SK-N-SH (cell line): ENCODE data around the gene TTC7B. TPM values are rescaled to one million over a fixed set of nuclear protein-coding genes. Genes with fewer than 3 reads are reported as not detected.

ENCODE experiments used
- CTCF ChIA-PET: fragments of 300-600, 350-600 bp; formaldehyde crosslinking; extraction: SDS; loops from one replicate; lab custom pipeline; 2021; lab: Yijun Ruan, JAX
- POLR2A ChIA-PET: fragments of 350-600 bp; sonication (Branson Sonifier 250); formaldehyde crosslinking; extraction: SDS; loops from one replicate; lab custom pipeline; 2020; ENCODE audit warnings: antibody characterized with exemption, inconsistent platforms; lab: Yijun Ruan, JAX
- DNase-seq: peaks from one replicate; pipeline ENCODE4 v3.0.0; 2012
- H2AFZ ChIP-seq: fragments of 200-600 bp; sonication (generic); 2 replicates; pipeline ENCODE4 v1.8.1; 2016; ENCODE audit warnings: antibody characterized with exemption, mild to moderate bottlenecking, low read depth
- H3F3A ChIP-seq: fragments of 200-600 bp; sonication (generic); replicated peaks from 2 replicates; pipeline ENCODE3; 2016; ENCODE audit warnings: antibody characterized with exemption, mild to moderate bottlenecking; ENCODE audit not compliant: insufficient read depth
- H3K27ac ChIP-seq, 2 experiments: fragments of 200-500 bp in 1 of 2; fragments of 200-600 bp in 1 of 2; sonication (Bioruptor generic) in 1 of 2; sonication (generic), shearing (Covaris generic) in 1 of 2; 2 replicates each; pipeline versions ENCODE4 v1.5.1 to v1.6.1; 2014 to 2016; ENCODE audit warnings: low read depth in 2 of 2, inconsistent platforms in 1 of 2, low read length in 1 of 2, mild to moderate bottlenecking in 1 of 2, mixed read lengths in 1 of 2
- H3K27me3 ChIP-seq: fragments of 200-600 bp; sonication (generic), shearing (Covaris generic); 2 replicates; pipeline ENCODE4 v1.6.1; 2016; ENCODE audit warnings: mixed run types; ENCODE audit not compliant: insufficient read depth
- H3K36me3 ChIP-seq, 2 experiments: fragments of 200-500 bp in 1 of 2; fragments of 200-600 bp in 1 of 2; sonication (Bioruptor generic) in 1 of 2; sonication (generic) in 1 of 2; replicated peaks in 1 of 2; 2 replicates each; pipeline versions ENCODE3 to v1.5.1; 2014 to 2016; ENCODE audit warnings: low read length in 1 of 2, mild to moderate bottlenecking in 1 of 2; ENCODE audit not compliant: insufficient read depth in 2 of 2, control insufficient read depth in 1 of 2
- H3K4me1 ChIP-seq, 2 experiments: fragments of 200-500 bp in 1 of 2; fragments of 200-600 bp in 1 of 2; sonication (Bioruptor generic) in 1 of 2; sonication (generic), shearing (Covaris generic) in 1 of 2; 2 replicates each; pipeline versions ENCODE4 v1.5.1 to v1.6.1; 2014 to 2016; ENCODE audit warnings: low read depth in 1 of 2, low read length in 1 of 2, mixed run types in 1 of 2; ENCODE audit not compliant: insufficient read depth in 2 of 2, control insufficient read depth in 1 of 2
- H3K4me2 ChIP-seq: fragments of 200-600 bp; sonication (generic), shearing (Covaris generic); 2 replicates; pipeline ENCODE4 v1.6.1; 2017; ENCODE audit warnings: mixed run types
- H3K4me3 ChIP-seq, 2 experiments: fragments of 200-500 bp in 1 of 2; fragments of 200-600 bp in 1 of 2; sonication (Bioruptor generic) in 1 of 2; sonication (generic), shearing (Covaris generic) in 1 of 2; 2 replicates each; pipeline versions ENCODE4 v1.5.1 to v1.8.1; 2014 to 2016; ENCODE audit warnings: low read depth in 2 of 2, inconsistent platforms in 1 of 2, low read length in 1 of 2, mild to moderate bottlenecking in 1 of 2, mixed read lengths in 1 of 2, moderate library complexity in 1 of 2
- H3K79me2 ChIP-seq: fragments of 200-600 bp; sonication (generic); 2 replicates; pipeline ENCODE4 v1.8.1; 2017; ENCODE audit warnings: mild to moderate bottlenecking; ENCODE audit not compliant: insufficient read depth
- H3K9ac ChIP-seq: fragments of 200-600 bp; sonication (generic); 2 replicates; pipeline ENCODE4 v1.6.1; 2017; ENCODE audit warnings: mixed run types
- H3K9me2 ChIP-seq: fragments of 200-600 bp; sonication (generic); 2 replicates; pipeline ENCODE4 v1.6.1; 2017; ENCODE audit warnings: mixed run types
- H3K9me3 ChIP-seq: fragments of 200-600 bp; sonication (generic); 2 replicates; pipeline ENCODE4 v1.6.1; 2017; ENCODE audit warnings: mixed run types, mild to moderate bottlenecking, moderate library complexity
- H4K20me1 ChIP-seq: fragments of 200-600 bp; sonication (generic); 2 replicates; pipeline ENCODE4 v1.6.1; 2017; ENCODE audit warnings: mild to moderate bottlenecking, mixed run types; ENCODE audit not compliant: insufficient read depth
- CTCF ChIP-seq: fragments of 200-600 bp; sonication (generic); IDR thresholded peaks from 2 replicates; pipeline ENCODE4 v1.6.1; 2017; ENCODE audit warnings: antibody characterized with exemption, mild to moderate bottlenecking, moderate library complexity
- ELF1 ChIP-seq: IDR thresholded peaks from 2 replicates; pipeline ENCODE4 v1.4.0; 2012
- FOSL2 ChIP-seq: IDR thresholded peaks from 2 replicates; pipeline ENCODE4 v1.4.0; 2012; ENCODE audit warnings: low read depth, mild to moderate bottlenecking, moderate library complexity, borderline replicate concordance
- GABPA ChIP-seq: IDR thresholded peaks from 2 replicates; pipeline ENCODE4 v1.4.0; 2012; ENCODE audit warnings: low read depth, mild to moderate bottlenecking
- JUND ChIP-seq: IDR thresholded peaks from 2 replicates; pipeline ENCODE4 v1.4.0; 2012
- MEF2A ChIP-seq: IDR thresholded peaks from 2 replicates; pipeline ENCODE4 v1.4.0; 2012; ENCODE audit warnings: low read depth, borderline replicate concordance
- MXI1 ChIP-seq: IDR thresholded peaks from 2 replicates; pipeline ENCODE4 v1.6.1; 2012; ENCODE audit warnings: mild to moderate bottlenecking, low read depth, low read length, improper control_type of control experiment
- NRF1 ChIP-seq: IDR thresholded peaks from 2 replicates; pipeline ENCODE4 v1.6.1; 2012; ENCODE audit warnings: low read depth, mild to moderate bottlenecking, low read length
- POLR2AphosphoS5 ChIP-seq: IDR thresholded peaks from 2 replicates; pipeline ENCODE4 v1.6.1; 2012; ENCODE audit warnings: low read depth, low read length
- RCOR1 ChIP-seq: fragments of 150-350 bp; IDR thresholded peaks from 2 replicates; pipeline ENCODE4 v1.6.1; 2017; ENCODE audit warnings: antibody characterized with exemption, low read length
- RFX5 ChIP-seq: IDR thresholded peaks from 2 replicates; pipeline ENCODE4 v1.6.1; 2012; ENCODE audit warnings: mild to moderate bottlenecking, improper control_type of control experiment, low read length
- RXRA ChIP-seq: IDR thresholded peaks from 2 replicates; pipeline ENCODE4 v1.4.0; 2012; ENCODE audit warnings: low read depth, mild to moderate bottlenecking, borderline replicate concordance
- SMC3 ChIP-seq: IDR thresholded peaks from 2 replicates; pipeline ENCODE4 v1.6.1; 2012; ENCODE audit warnings: low read depth, low read length, improper control_type of control experiment
- TAF1 ChIP-seq: IDR thresholded peaks from 2 replicates; pipeline ENCODE4 v1.6.1; 2012; ENCODE audit warnings: low read depth, mild to moderate bottlenecking, low read length, moderate library complexity, borderline replicate concordance
- TEAD4 ChIP-seq: IDR thresholded peaks from 2 replicates; pipeline ENCODE4 v1.4.0; 2012; ENCODE audit warnings: mild to moderate bottlenecking, borderline replicate concordance; ENCODE audit not compliant: insufficient read depth
- WGBS: methylation state at CpG from one replicate; pipeline ENCODE4 v1.1.6; 2017; ENCODE audit warnings: low lambda C conversion rate; 5-methylcytosine and 5-hydroxymethylcytosine counted together
- polyA plus RNA-seq, 3 experiments: library from polyadenylated mRNA; depleted of rRNA; stranded (reverse); fragments of >200 nt; gene quantifications; 2 replicates each; pipeline ENCODE4 v1.2.3, GENCODE V29; 2012
- TF ChIP-seq, protein P1 (sequence below): IDR thresholded peaks from 2 replicates; pipeline ENCODE4; 2012
- TF ChIP-seq, protein P2 (sequence below): IDR thresholded peaks from 2 replicates; pipeline ENCODE4 v1.6.1; 2012; ENCODE audit warnings: mild to moderate bottlenecking, low read depth, low read length, moderate library complexity
- TF ChIP-seq, protein P3 (sequence below): fragments of 150-350 bp; IDR thresholded peaks from 2 replicates; pipeline ENCODE4 v1.6.1; 2016; ENCODE audit warnings: mild to moderate bottlenecking, low read depth, low read length
- TF ChIP-seq, protein P4 (sequence below): IDR thresholded peaks from 2 replicates; pipeline ENCODE4 v1.4.0; 2012; ENCODE audit warnings: low read depth

TTC7B gene
- polyA plus RNA-seq, 1 of the 3 experiments (the other 2 are of a cell fraction): 43.1 TPM

GRCh38 chr14:90803249-90803648 lies 13.0 kb downstream of the TTC7B start:
- POLR2A ChIA-PET: no interaction called here

DNA sequence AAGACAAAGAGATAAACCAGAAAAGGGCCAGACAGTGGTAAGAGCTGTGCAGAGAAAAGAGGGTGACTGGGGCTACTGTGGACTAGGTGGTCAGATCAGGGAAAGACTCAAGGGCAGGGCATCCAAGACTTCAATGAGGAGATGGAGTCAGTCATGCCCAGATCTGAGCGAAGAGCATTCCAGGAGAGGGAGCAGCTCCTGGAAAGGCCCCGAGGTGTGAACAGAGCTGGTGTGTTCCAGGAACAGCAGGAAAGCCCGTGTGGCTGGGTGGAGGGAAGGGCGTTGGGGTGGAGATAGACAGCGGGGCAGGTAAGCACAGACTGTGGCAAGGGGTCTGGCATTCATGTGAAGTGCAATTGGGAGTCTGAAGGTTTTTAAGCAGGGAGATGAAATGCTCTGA lies 16.8 kb downstream of the TTC7B start:
- Histone ChIP-seq H3K9ac (no peak overlapping the region), H3K4me1 (peaks cover 15 to 29% of the 10 kb centered on the region in 2 experiments), H3K27ac (no peak overlapping the region), H3K9me2 (no peaks in the 10 kb centered on the region), H3K4me3 (no peak overlapping the region), H3K4me2 (no peak overlapping the region), H3K27me3 (no peaks in the 10 kb centered on the region), H3F3A (peaks cover 14% of the 10 kb centered on the region), H4K20me1 (no peaks in the 10 kb centered on the region), H3K36me3 (no peaks in the 10 kb centered on the region), H3K9me3 (no peaks in the 10 kb centered on the region), H3K79me2 (peaks cover 57% of the 10 kb centered on the region; the same call in 1 of the 2 replicates), H2AFZ (no peak overlapping the region)
- ChIA-PET POLR2A (no interaction called here), CTCF (interaction anchor here (1.1 to 1.2 kb wide), 2 partner anchors 17 to 41 kb away, joined by 4 read pairs; partner anchors contain the start of gene TTC7B)
- TF ChIP-seq MEF2A: no peak
- no peak for TF ChIP-seq RCOR1
- no peak for TF ChIP-seq RFX5
- no peak for TF ChIP-seq JUND
- no peak for TF ChIP-seq POLR2AphosphoS5
- TF ChIP-seq RXRA: no peak
- TF ChIP-seq TEAD4: no peak
- TF ChIP-seq, protein P1, sequence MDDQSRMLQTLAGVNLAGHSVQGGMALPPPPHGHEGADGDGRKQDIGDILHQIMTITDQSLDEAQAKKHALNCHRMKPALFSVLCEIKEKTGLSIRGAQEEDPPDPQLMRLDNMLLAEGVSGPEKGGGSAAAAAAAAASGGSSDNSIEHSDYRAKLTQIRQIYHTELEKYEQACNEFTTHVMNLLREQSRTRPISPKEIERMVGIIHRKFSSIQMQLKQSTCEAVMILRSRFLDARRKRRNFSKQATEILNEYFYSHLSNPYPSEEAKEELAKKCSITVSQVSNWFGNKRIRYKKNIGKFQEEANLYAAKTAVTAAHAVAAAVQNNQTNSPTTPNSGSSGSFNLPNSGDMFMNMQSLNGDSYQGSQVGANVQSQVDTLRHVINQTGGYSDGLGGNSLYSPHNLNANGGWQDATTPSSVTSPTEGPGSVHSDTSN: no peak
- TF ChIP-seq, protein P2, sequence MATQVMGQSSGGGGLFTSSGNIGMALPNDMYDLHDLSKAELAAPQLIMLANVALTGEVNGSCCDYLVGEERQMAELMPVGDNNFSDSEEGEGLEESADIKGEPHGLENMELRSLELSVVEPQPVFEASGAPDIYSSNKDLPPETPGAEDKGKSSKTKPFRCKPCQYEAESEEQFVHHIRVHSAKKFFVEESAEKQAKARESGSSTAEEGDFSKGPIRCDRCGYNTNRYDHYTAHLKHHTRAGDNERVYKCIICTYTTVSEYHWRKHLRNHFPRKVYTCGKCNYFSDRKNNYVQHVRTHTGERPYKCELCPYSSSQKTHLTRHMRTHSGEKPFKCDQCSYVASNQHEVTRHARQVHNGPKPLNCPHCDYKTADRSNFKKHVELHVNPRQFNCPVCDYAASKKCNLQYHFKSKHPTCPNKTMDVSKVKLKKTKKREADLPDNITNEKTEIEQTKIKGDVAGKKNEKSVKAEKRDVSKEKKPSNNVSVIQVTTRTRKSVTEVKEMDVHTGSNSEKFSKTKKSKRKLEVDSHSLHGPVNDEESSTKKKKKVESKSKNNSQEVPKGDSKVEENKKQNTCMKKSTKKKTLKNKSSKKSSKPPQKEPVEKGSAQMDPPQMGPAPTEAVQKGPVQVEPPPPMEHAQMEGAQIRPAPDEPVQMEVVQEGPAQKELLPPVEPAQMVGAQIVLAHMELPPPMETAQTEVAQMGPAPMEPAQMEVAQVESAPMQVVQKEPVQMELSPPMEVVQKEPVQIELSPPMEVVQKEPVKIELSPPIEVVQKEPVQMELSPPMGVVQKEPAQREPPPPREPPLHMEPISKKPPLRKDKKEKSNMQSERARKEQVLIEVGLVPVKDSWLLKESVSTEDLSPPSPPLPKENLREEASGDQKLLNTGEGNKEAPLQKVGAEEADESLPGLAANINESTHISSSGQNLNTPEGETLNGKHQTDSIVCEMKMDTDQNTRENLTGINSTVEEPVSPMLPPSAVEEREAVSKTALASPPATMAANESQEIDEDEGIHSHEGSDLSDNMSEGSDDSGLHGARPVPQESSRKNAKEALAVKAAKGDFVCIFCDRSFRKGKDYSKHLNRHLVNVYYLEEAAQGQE: no peak
- TF ChIP-seq NRF1: no peak
- DNase-seq: no peak
- WGBS: 89% methylated on average over 5 of the region's 5 CpGs

More at GRCh38 chr14:90803249-90803648, 13.0 kb downstream of the TTC7B start:
- Histone ChIP-seq H4K20me1 (no peaks in the 10 kb centered on the region), H3K27me3 (no peaks in the 10 kb centered on the region), H3K9me2 (no peaks in the 10 kb centered on the region), H3K9ac (no peak overlapping the region; the same call in 1 of the 2 replicates), H3K79me2 (peaks cover 71% of the 10 kb centered on the region), H3F3A (no peaks in the 10 kb centered on the region), H3K27ac (peak overlapping the region; percentile 54 to 64), H3K36me3 (no peaks in the 10 kb centered on the region), H3K4me2 (peak overlapping the region; percentile 13; the same call in 1 of the 2 replicates), H3K9me3 (no peaks in the 10 kb centered on the region), H3K4me1 (peaks cover 0 to 19% of the 10 kb centered on the region in 2 experiments; a peak in 2 of 4 replicates), H3K4me3 (no peak overlapping the region), H2AFZ (peak overlapping the region; percentile 40; the same call in 1 of the 2 replicates)
- WGBS: 100% methylated on average over 2 of the region's 2 CpGs
- no peak for DNase-seq
- CTCF ChIA-PET: no interaction called here
- no peak for TF ChIP-seq FOSL2
- TF ChIP-seq ELF1: no peak
- TF ChIP-seq NRF1: no peak
- TF ChIP-seq TAF1: no peak
- TF ChIP-seq, protein P3, sequence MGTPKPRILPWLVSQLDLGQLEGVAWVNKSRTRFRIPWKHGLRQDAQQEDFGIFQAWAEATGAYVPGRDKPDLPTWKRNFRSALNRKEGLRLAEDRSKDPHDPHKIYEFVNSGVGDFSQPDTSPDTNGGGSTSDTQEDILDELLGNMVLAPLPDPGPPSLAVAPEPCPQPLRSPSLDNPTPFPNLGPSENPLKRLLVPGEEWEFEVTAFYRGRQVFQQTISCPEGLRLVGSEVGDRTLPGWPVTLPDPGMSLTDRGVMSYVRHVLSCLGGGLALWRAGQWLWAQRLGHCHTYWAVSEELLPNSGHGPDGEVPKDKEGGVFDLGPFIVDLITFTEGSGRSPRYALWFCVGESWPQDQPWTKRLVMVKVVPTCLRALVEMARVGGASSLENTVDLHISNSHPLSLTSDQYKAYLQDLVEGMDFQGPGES: no peak
- no peak for TF ChIP-seq RFX5
- TF ChIP-seq SMC3: no peak
- no peak for TF ChIP-seq CTCF
- TF ChIP-seq, protein P4, sequence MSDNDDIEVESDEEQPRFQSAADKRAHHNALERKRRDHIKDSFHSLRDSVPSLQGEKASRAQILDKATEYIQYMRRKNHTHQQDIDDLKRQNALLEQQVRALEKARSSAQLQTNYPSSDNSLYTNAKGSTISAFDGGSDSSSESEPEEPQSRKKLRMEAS: no peak
- no peak for TF ChIP-seq RCOR1
- TF ChIP-seq MXI1: no peak
- TF ChIP-seq GABPA: no peak
